GM12875 (cell line): ENCODE measurements around the gene PIK3R3.
"Not testable (repeated sequence)": the region's sequence is repeated elsewhere in the genome, so short reads cannot be mapped to it uniquely, and the experiment has no call there.

Experiments
- H3K4me3 ChIP-seq: one replicate; pipeline ENCODE4 v1.5.1; 2011; ENCODE audit warnings: low read depth, low read length, control low read depth
- CTCF ChIP-seq: IDR thresholded peaks from 2 replicates; pipeline ENCODE4 v1.5.1; 2011; ENCODE audit warnings: low read depth, mild to moderate bottlenecking, control low read depth, inconsistent platforms, low read length, moderate library complexity, borderline replicate concordance; ENCODE audit not compliant: insufficient read depth

PIK3R3 gene

GRCh38 chr1:46094471-46095005 is 37.9 kb downstream of the PIK3R3 start:
- TF ChIP-seq CTCF, result no peak
- no peak overlapping the region for H3K4me3 ChIP-seq

DNA sequence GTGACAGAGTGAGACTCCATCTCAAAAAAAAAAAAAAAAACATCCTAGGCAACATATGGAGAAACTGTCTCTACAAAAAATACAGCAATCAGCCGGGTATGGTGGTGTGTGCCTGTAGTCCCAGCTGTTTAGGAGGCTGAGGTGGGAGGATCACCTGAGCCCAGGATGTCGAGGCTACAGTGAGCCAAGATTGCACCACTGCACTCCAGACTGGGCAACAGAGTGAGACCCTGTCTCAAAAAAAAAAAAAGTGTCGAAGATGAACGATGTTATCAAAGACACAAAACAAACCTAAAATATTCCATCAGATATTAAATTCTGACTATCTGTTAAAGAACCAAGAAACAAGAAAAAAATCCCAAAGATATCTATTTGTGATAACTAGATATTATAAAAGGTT is 38.6 kb downstream of the PIK3R3 start:
- H3K4me3 ChIP-seq, result not testable (repeated sequence)

GRCh38 chr1:46087891-46088290 is 44.5 kb downstream of the PIK3R3 start:
- no peak overlapping the region for H3K4me3 ChIP-seq
- TF ChIP-seq CTCF, result no peak

- H3K4me3 ChIP-seq, result no peak overlapping the region
- no peak for TF ChIP-seq CTCF
These were observed 45.9 kb downstream of the PIK3R3 start for GRCh38 chr1:46086576-46086975.

DNA sequence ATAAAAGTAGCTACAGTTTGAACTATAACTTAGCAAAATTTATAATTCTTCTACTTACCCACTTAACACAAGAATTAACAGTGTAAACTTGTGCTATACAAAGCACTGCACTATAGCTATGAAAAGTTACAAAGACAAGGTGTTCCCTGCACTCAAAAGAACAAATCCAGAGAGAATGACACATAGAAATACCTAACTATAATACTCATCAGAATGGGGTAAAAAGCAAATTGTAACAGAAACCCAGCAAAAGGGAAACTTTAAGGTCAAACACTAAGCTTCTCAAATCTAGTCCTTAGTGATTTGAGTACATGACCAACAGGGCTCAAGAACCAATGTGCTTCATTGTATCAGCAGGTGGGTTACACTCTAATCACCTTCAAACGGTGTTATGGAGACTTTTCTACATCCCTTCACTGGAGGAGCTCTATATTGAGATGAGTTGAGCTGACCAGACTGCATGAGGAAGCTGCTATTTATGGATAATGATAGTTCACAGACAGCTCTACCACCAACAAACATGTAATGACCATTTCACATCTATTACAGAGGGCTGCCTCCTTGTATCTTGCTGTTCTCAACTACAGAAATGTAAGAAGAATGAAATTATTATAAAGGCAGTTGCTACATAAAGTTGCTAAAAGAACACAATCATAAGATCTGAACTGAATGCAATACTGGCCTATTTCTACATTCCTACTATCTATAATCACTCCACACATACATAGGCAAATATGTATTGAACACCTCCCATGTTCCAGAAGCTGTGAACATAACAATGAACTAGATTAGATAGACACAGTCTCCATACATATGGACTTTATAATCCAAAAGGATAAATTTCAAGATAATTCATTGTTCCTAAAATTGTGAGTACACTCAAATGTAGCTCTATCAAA is 47.6 kb downstream of the PIK3R3 start:
- no peak for TF ChIP-seq CTCF
- H3K4me3 ChIP-seq, result no peak overlapping the region

DNA sequence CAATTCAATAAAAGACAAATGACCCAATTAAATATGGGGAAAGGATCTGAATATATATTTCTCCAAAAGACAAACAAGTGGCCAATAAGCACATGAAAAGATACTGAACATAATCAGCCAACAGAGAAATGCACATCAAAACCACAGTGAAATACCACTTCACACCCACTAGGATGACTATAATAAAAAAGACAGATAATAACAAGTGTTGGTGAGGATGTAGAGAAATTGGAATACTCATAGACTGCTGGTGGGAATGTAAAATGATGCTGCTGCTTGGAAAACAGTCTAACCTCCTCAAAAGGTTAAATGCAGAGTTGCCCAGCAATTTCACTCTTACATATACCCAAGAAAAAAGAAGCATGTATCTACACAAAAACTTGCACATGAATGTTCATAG is 48.9 kb downstream of the PIK3R3 start:
- H3K4me3 ChIP-seq, result no peak overlapping the region
- no peak for TF ChIP-seq CTCF

- TF ChIP-seq CTCF, result no peak
- H3K4me3 ChIP-seq, result no peak overlapping the region
These were observed 50.8 kb downstream of the PIK3R3 start for GRCh38 chr1:46081619-46082018.
